BLaER1 treated with 17β-estradiol and CSF1 and Interleukin-3, amounts not matched to agents 10 nM and 100 nM (cell line): Measurements from ENCODE around the gene CYP46A1.

Experiments
- H3K27ac ChIP-seq, 11 experiments: shearing (Covaris generic); formaldehyde crosslinking; 2 replicates each; pipeline ENCODE4 v1.8.1; 2022
- H3K27me3 ChIP-seq, 11 experiments: shearing (Covaris generic); formaldehyde crosslinking; 2 replicates each; pipeline ENCODE4 v1.8.1; 2022
- H3K36me3 ChIP-seq, 11 experiments: shearing (Covaris generic); formaldehyde crosslinking; 2 replicates each; pipeline ENCODE4 v1.8.1; 2022
- H3K4me1 ChIP-seq, 10 experiments: shearing (Covaris generic); formaldehyde crosslinking; 2 replicates each; pipeline ENCODE4 v1.8.1; 2022
- H3K4me2 ChIP-seq, 11 experiments: shearing (Covaris generic); formaldehyde crosslinking; 2 replicates each; pipeline ENCODE4 v1.8.1; 2022
- H3K4me3 ChIP-seq, 10 experiments: shearing (Covaris generic); formaldehyde crosslinking; 2 replicates each; pipeline ENCODE4 v1.8.1; 2022
- H3K9ac ChIP-seq, 11 experiments: shearing (Covaris generic); formaldehyde crosslinking; 2 replicates each; pipeline ENCODE4 v1.8.1; 2022
- H3K9me3 ChIP-seq, 11 experiments: shearing (Covaris generic); formaldehyde crosslinking; replicated peaks in 1 of 11; 2 replicates each; pipeline ENCODE4 v1.8.1; 2022
- H4K20me1 ChIP-seq, 11 experiments: shearing (Covaris generic); formaldehyde crosslinking; 2 replicates each; pipeline ENCODE4 v1.8.1; 2022
- Cebpa-rat ChIP-seq, 11 experiments: shearing (Covaris generic); IDR thresholded peaks; 2 replicates each; pipeline ENCODE4 v1.8.1; 2022

The CYP46A1 gene

GRCh38 chr14:99728981-99729451 lies 44.9 kb downstream of the CYP46A1 start:
- no peak for TF ChIP-seq Cebpa-rat (IDR thresholded peaks at IDR 0.05)
- Histone ChIP-seq H3K27ac (no peak overlapping the region), H3K27me3 (peaks cover 11 to 24% (median 19%) of the 10 kb centered on the region in 11 experiments), H3K4me1 (peaks cover 14 to 37% (median 28%) of the 10 kb centered on the region in 10 experiments), H3K4me3 (no peak overlapping the region), H4K20me1 (peaks cover 0 to 47% (median 0%) of the 10 kb centered on the region in 11 experiments; a peak in 4 of 22 replicates), H3K9me3 (no peaks in the 10 kb centered on the region), H3K4me2 (peak overlapping the region in 5 of 11 experiments; percentile 2 to 44 (median 26); a peak in 4 of 22 replicates), H3K36me3 (no peaks in the 10 kb centered on the region), H3K9ac (no peak overlapping the region)

GRCh38 chr14:99729991-99730875 lies 46.1 kb downstream of the CYP46A1 start:
- TF ChIP-seq Cebpa-rat (IDR thresholded peaks at IDR 0.05) = no peak
- Histone ChIP-seq H3K27ac (0 out of 22 replicates have a peak overlapping the region, but pooled peaks of 2 of the 11 experiments have one; percentile 23 to 29), H3K4me1 (peaks cover 22 to 47% (median 38%) of the 10 kb centered on the region in 10 experiments), H3K9ac (peak overlapping the region; percentile 36 to 75 (median 64); a peak in 20 of 22 replicates), H3K27me3 (peaks cover 11 to 27% (median 19%) of the 10 kb centered on the region in 11 experiments), H3K4me2 (peak overlapping the region; percentile 83 to 98 (median 93)), H3K36me3 (no peaks in the 10 kb centered on the region), H3K4me3 (peak overlapping the region; percentile 52 to 71 (median 58)), H4K20me1 (peaks cover 0 to 59% (median 0%) of the 10 kb centered on the region in 11 experiments; a peak in 4 of 22 replicates), H3K9me3 (no peaks in the 10 kb centered on the region)

GRCh38 chr14:99730876-99731546 lies 46.9 kb downstream of the CYP46A1 start:
- TF ChIP-seq Cebpa-rat (IDR thresholded peaks at IDR 0.05) = no peak
- H4K20me1 ChIP-seq = peaks cover 0 to 65% (median 0%) of the 10 kb centered on the region in 11 experiments; a peak in 5 of 22 replicates
- H3K9me3 ChIP-seq = no peaks in the 10 kb centered on the region
- H3K4me3 ChIP-seq = no peak overlapping the region
- peak overlapping the region; percentile 83 to 98 (median 93); a peak in 18 of 22 replicates for H3K4me2 ChIP-seq
- H3K9ac ChIP-seq = no peak overlapping the region; a peak in 1 of 22 replicates
- peaks cover 22 to 47% (median 39%) of the 10 kb centered on the region in 10 experiments for H3K4me1 ChIP-seq
- H3K36me3 ChIP-seq = no peaks in the 10 kb centered on the region
- peaks cover 11 to 34% (median 19%) of the 10 kb centered on the region in 11 experiments for H3K27me3 ChIP-seq
- H3K27ac ChIP-seq = no peak overlapping the region

GRCh38 chr14:99731547-99732435 lies 47.7 kb downstream of the CYP46A1 start:
- H3K9me3 ChIP-seq = no peaks in the 10 kb centered on the region
- H3K27me3 ChIP-seq = peaks cover 14 to 42% (median 23%) of the 10 kb centered on the region in 11 experiments
- H3K9ac ChIP-seq = no peak overlapping the region

DNA sequence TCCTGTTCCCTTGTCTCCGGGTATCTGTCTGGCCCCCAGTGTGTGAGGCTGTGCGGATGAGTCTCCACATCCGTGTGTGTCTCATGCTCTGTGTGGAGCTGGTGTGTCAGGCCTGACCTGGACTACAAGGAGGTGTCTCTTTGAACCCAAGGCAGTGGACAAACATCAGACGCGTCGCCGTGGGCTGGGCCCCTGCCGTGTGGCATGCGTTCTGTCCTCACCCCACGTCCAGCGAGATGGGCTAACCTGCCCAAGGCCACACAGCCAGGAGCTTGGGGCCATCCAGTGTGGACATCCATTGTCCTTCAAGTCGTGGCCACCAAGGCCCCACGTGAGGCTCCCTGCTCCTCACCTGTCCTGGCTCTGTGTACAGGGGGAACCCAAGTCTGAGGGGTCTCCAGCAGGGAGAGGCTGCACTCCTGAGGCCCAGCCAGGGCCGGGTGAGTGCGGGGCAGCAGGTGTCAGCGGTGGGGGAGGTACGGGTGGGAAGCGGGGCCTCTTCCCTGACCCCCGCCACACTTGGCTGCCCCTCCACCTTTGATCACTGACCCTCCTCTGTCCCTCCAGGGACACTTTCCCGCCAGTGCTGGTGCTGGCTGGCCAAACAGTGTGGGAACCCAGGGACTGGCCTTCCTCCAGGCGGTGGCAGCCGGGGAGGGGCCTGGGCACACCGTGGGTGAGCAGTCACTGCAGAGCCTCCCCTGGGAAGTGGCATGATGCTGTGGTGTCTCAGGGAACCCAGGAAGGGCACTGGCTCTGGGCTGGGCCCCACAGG lies 48.5 kb downstream of the CYP46A1 start:
- Histone ChIP-seq H3K4me1 (peaks cover 32 to 57% (median 48%) of the 10 kb centered on the region in 10 experiments), H3K9ac (no peak overlapping the region; a peak in 1 of 22 replicates), H3K4me2 (peak overlapping the region; percentile 38 to 89 (median 66); a peak in 20 of 22 replicates), H4K20me1 (peaks cover 0 to 60% (median 0%) of the 10 kb centered on the region in 11 experiments; a peak in 5 of 22 replicates), H3K9me3 (no peaks in the 10 kb centered on the region), H3K4me3 (no peak overlapping the region), H3K27me3 (peaks cover 23 to 50% (median 31%) of the 10 kb centered on the region in 11 experiments), H3K27ac (no peak overlapping the region; a peak in 1 of 22 replicates), H3K36me3 (no peaks in the 10 kb centered on the region)
- TF ChIP-seq Cebpa-rat (IDR thresholded peaks at IDR 0.05) = no peak

More at GRCh38 chr14:99731547-99732435, 47.7 kb downstream of the CYP46A1 start:
- peaks cover 0 to 65% (median 0%) of the 10 kb centered on the region in 11 experiments; a peak in 5 of 22 replicates for H4K20me1 ChIP-seq
- H3K4me2 ChIP-seq = no peak overlapping the region
- no peak overlapping the region for H3K27ac ChIP-seq
- no peak overlapping the region for H3K4me3 ChIP-seq
- TF ChIP-seq Cebpa-rat (IDR thresholded peaks at IDR 0.05) = no peak
- peaks cover 24 to 48% (median 39%) of the 10 kb centered on the region in 10 experiments for H3K4me1 ChIP-seq
- H3K36me3 ChIP-seq = no peaks in the 10 kb centered on the region

GRCh38 chr14:99733211-99733539 lies 49.1 kb downstream of the CYP46A1 start:
- Histone ChIP-seq H3K27ac (no peak overlapping the region; a peak in 1 of 22 replicates), H3K36me3 (no peaks in the 10 kb centered on the region), H3K4me3 (no peak overlapping the region), H3K9me3 (no peaks in the 10 kb centered on the region), H3K27me3 (peaks cover 28 to 55% (median 37%) of the 10 kb centered on the region in 11 experiments), H3K4me2 (peak overlapping the region; percentile 38 to 89 (median 66); a peak in 21 of 22 replicates), H3K9ac (no peak overlapping the region), H3K4me1 (peaks cover 36 to 62% (median 53%) of the 10 kb centered on the region in 10 experiments), H4K20me1 (peaks cover 0 to 61% (median 0%) of the 10 kb centered on the region in 11 experiments; a peak in 5 of 22 replicates)
- TF ChIP-seq Cebpa-rat (IDR thresholded peaks at IDR 0.05) = no peak

DNA sequence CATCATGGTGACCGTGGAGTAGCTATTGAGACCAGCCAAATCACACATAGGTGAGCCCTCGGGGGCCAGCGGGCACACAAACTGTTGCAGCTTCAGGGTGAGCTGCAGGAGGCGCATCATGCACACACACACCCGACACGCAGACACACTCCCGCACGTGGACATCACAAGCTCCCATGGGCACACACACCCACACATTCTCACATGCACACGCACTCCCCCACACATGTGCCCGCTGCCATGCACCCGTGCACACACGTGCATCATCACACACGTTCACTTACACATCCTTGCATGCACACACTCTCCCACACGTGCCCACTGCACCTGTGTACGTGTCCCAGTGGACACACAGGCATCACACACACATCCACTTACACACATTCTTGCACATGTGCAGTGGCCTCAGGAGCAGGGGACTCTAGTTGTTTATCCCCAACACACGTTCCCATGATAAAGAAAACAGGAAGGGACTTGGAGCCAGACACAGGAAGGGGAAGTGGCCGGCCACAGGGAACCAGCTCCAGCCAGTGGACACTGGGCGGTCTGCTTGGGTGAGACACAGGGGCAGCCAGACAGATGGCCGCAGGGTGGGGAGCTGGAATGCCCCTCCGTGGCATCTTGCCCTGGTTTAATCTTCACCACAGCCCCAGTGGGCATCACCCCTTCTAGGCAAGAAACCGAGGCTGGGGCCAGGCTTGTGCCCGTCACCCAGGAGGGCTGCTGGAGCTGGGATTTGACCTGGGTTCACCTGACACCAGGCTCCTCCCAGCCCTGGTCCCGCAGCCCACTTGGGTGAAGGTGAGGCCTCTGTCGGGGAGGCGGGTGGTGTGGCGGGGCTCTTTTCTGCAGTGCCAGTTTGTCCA lies 49.7 kb downstream of the CYP46A1 start:
- Histone ChIP-seq H3K9me3 (no peaks in the 10 kb centered on the region), H3K4me2 (peak overlapping the region; percentile 38 to 89 (median 66)), H4K20me1 (peaks cover 0 to 59% (median 0%) of the 10 kb centered on the region in 11 experiments; a peak in 5 of 22 replicates), H3K36me3 (no peaks in the 10 kb centered on the region), H3K27ac (peak overlapping the region in 2 of 11 experiments; percentile 18 to 65; a peak in 3 of 22 replicates), H3K9ac (peak overlapping the region in 1 of 11 experiments; percentile 21; a peak in 1 of 22 replicates), H3K4me1 (peaks cover 36 to 64% (median 53%) of the 10 kb centered on the region in 10 experiments), H3K27me3 (peaks cover 32 to 61% (median 43%) of the 10 kb centered on the region in 11 experiments), H3K4me3 (no peak overlapping the region)
- TF ChIP-seq Cebpa-rat (IDR thresholded peaks at IDR 0.05) = no peak
